Subcutaneous adipose tissue (tissue), 4 donors: Measurements from ENCODE around the gene MARK1. TPM values are rescaled to one million over a fixed set of nuclear protein-coding genes. Genes with fewer than 3 reads are reported as not detected.

Source experiments
- total RNA-seq, 4 donors: library from RNA; depleted of rRNA; stranded (reverse); fragments of >200 nt; gene quantifications; one replicate each; pipeline ENCODE4 v1.1.0, GENCODE V29; 2016
- TF ChIP-seq, protein P1 (sequence below): fragments of 450-650 bp; IDR thresholded peaks from one replicate; pipeline ENCODE4 v1.5.1; 2016; ENCODE audit warnings: low read depth, mild to moderate bottlenecking, control low read depth, antibody characterized with exemption, moderate library complexity

The MARK1 gene
- total RNA-seq: 10 to 100 TPM in 3 of 4 donors, 1 to 10 TPM in 1; 7.0 to 17.5 (median 14.8) TPM

DNA sequence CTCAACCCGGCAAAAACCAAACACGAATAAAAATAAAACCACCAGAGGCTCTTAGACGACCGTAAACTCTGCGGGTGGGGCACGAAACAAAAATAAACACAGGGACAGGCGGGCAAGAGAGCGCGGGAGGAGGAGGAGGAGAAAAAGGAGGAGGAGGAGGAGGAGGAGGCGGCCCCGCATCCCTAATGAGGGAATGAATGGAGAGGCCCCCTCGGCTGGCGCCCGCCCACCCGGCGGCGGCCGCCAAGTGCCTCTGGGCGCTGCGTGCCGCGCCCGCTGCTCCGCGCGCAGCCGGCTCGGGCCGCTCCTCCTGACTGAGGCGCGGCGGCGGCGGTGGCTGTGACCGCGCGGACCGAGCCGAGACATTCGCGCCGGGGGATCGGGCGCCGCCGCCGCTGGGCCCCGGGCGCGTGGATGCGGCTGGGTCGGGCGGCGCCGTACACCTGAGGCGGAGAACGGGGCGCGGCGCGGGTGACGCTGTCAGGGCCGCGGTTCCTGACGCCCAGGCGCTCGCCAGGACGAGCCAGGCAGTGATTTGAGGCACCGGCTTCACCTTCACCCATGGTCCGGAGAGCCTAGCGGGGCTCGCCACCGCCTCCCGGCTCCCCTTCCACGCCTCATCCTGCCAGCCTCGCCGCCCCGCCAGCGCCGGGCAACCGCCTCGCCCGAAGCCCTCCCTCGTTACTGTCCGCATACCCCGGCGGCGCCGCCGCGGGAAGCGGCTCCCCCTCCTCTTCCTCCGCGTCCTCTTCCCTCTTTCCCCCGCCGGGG is at the start of gene MARK1:
MARK1 (plus strand) TSS at position 229 of the 771 bp plus-strand sequence. CDS start 687 bp downstream, outside the sequence.
- TF ChIP-seq, protein P1, sequence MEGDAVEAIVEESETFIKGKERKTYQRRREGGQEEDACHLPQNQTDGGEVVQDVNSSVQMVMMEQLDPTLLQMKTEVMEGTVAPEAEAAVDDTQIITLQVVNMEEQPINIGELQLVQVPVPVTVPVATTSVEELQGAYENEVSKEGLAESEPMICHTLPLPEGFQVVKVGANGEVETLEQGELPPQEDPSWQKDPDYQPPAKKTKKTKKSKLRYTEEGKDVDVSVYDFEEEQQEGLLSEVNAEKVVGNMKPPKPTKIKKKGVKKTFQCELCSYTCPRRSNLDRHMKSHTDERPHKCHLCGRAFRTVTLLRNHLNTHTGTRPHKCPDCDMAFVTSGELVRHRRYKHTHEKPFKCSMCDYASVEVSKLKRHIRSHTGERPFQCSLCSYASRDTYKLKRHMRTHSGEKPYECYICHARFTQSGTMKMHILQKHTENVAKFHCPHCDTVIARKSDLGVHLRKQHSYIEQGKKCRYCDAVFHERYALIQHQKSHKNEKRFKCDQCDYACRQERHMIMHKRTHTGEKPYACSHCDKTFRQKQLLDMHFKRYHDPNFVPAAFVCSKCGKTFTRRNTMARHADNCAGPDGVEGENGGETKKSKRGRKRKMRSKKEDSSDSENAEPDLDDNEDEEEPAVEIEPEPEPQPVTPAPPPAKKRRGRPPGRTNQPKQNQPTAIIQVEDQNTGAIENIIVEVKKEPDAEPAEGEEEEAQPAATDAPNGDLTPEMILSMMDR: no peak

DNA sequence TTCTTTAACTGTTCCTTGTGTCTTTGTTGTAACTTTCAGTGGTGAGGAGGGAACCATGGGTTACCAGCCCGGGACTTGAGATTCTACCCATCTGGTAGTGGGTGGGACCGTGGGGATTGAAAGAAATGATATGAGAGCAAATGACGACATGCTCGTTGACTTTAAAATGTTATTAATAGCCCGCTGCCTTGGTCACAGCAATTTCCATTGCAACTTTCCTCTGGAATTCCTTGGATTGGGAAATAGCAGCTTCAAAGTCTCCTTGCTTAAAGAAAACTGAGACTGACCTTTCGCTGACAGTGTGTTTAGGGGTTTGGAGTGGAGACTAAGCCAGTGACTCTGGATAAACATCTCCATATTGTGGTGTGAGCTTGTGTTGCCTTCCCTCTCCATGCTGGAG is 44.2 kb upstream of the MARK1 start:
- TF ChIP-seq, protein P1: no peak

DNA sequence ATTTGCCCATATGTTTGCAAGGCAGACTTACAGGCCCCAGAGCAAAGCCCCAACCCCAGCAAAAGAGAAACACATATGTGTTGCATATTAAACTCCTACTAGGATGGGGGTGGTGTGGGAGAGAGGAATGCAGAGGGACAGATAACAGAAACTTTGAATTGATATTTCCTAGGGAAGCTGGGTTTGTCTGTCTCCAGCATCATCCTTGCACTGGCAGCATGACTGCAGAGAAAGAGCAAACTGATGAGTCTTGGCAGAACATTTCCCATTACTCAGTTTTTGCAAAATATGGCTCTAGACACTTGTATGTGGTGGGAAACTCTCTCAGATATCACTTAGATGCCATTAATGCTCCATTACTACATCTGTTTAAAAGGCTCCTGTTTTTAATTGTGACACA is 43.8 kb upstream of the MARK1 start:
- TF ChIP-seq, protein P1: no peak

DNA sequence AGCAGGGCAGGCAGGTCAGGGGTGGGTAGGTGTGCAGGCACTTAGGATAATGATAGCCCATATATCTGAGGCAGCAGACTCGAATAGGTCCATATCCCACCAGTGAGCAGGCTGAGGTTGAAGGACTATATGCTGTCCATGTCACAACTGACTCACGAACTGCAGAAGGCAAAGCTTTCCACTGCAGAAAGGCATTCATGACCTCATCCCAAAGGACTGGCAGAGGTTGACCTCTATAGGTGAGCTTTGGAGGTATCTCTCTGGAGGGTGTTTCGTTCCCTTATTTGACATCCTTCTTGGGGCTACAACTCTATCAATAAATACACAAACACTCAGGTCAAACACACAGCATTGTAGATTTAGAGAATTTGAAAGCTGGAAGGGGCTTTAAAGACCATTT is 42.8 kb upstream of the MARK1 start:
- TF ChIP-seq, protein P1: no peak

DNA sequence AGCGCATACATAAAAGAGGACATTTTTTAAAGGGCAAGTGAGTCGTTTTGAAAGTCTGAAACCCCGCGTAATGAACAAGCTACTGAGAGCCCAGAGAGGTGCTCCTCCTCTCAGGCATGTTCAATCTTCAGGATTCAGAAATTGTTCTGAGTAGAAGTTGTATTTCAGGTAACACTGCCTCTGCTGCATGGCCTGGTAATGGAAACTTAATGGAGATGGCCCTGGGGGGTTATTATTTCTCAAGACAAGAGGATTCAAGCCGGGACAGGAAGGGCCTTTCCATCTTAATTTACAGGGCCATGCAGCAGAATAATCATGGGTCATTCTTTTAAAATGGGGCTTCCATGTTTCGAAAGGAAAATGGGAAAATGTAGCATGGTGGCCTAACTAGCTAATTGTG is 42.1 kb upstream of the MARK1 start:
- TF ChIP-seq, protein P1: no peak

DNA sequence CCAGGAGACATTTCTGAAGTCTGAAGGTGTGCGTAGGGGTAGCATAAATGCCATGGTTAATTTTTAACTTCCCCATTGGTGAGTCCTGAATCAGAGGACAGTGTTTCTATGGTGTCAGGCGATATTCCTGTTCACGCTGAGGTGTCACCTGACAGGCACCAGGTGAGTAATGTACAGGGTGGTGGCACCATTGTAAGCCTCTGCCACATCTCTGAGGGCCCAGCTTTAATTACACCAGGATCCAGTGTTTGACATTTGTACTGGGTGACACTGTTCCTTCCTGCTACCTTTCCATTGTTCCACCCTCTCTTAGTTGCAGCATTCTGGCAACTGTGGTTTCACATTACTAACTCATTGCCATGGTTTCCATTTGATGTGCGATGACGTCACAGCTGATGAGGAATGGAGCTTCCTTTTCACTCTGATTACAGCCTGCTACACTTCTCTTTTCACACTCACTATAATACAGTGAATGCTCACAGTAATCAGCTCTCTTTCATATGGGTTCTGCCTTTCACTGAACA is 40.6 kb upstream of the MARK1 start:
- TF ChIP-seq, protein P1: no peak

DNA sequence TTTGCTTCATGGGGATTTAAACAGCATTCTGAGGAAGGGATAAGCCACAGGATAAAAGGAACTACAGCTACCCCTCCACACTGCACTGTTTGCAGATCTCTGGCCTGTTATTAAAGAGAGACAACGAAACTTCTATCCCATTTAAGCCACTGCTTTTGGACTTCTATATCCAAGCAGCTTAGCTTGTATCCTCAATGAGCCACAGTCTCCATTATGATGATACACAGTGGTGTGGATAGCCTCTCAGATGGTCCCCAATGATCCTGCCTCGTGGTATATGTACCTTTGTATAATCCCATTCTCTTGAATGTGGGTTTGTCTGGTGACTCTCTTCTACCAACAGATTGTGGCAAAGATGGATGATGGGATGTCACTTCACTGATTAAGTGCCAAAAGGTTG is 36.0 kb upstream of the MARK1 start:
- TF ChIP-seq, protein P1: no peak
